GM19397 (cell line): ENCODE data around the gene TSPAN13.

Experiments used
- ATAC-seq: cut with Tn5 transposase; IDR thresholded peaks from one replicate; pipeline ENCODE4 v1.9.1; 2021; ENCODE audit warnings: mild to moderate bottlenecking, moderate library complexity; ENCODE audit not compliant: unreplicated experiment

TSPAN13 gene

DNA sequence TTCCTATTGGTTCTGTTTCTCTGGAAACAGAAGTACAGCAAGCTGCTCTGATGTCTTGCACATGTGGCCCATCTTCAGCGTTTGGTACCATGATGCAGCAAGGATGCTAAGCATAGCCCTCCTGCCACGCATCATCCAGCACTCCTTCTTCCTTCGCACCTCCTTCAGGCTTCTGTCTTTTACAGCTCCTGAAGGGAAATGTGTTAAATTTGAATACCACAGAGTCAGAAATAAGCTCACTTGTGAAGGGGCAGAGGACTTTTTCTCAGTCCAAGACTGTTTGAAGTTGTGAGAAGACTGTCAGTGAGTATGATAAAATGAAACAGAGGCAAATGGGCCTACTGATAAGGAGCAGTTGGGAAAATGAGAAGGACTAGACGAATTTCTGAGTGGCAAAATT lies 20.7 kb downstream of the TSPAN13 start:
- no peak for ATAC-seq

DNA sequence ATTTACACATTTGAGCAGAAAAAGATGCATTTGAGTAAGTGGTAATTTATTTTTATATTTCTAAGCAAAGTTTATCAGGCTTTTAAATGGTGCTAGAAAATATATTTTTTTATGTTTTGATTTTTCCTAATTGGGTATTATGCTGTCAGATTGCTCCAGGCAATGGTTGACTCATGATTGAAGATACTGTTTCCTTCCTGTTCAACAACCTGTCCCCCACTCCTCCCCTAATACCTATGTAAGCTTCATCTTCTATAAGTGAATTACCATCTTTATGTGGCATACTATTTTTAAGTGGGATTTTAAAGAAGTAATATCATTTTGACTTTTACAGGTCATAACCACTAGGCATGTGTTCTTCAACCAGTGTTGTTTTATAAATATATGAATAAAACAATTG lies 21.4 kb downstream of the TSPAN13 start:
- no peak for ATAC-seq

DNA sequence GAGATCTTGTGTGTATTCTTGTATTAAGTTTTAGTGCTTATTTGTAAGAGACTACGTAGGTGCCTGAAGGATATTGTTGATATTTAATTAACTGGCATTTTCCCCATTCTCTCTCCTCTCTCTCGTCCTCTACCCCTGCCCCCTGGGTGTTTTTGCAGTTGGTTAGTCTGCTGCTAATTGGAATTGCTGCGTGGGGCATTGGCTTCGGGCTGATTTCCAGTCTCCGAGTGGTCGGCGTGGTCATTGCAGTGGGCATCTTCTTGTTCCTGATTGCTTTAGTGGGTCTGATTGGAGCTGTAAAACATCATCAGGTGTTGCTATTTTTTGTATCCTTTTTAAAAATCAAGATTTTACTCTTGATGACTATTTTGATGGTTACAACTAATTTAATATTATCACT lies 22.5 kb downstream of the TSPAN13 start:
- no peak for ATAC-seq

DNA sequence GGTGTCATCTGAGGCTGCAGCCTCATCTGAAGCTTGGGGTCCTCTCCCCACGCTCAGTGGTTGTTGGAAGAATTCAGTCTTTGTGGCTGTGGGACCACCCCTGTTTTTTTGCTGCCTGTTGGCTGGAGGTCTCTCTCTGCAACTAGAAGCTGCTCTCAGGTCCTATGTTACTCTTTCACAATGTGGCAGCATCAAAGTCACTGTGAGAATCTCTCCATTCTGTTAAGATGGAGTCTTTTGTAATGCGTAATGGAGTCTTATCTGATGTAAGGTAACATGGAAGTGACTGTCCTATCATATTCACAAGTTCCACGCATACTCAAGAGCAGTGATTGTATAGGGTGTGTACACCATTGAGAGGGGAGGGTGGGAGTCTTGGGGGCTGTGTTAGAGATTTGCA lies 24.9 kb downstream of the TSPAN13 start:
- ATAC-seq = no peak

DNA sequence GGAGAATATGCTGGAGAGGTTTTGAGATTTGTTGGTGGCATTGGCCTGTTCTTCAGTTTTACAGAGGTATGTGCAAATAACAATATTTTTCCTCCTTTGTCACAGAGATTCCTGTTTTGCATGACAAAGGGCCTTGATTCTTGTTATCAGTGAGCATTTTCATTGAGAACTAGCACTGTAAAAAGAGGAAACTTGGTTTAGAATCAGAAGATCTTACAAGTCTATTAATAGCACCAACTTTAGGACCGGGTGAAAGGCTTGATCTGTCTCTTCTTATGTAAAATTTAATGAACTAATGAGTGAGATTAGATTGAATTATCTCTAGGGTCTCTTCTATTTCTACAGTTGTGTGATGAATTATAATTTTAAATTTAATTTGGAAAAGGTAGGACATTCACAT lies 25.5 kb downstream of the TSPAN13 start:
- ATAC-seq = no peak

DNA sequence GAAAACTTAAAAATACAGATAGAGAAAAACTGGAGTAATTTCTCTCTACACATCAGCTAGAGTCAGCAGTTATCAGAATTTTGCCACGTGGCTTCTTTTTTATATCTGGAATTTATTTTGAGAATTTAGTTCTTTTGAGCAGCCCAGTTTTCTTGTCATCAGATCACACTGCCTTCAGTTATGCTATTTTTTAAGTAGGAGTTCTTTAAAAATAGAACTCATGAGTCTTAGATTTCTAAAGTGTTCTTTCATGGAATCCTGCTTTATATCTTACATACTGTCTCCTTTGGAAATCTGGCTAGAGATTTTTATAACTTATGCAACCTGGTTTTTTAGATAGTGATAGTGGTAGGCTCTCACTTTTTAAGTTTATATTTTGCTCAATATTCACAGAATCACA lies 27.0 kb downstream of the TSPAN13 start:
- ATAC-seq = no peak

DNA sequence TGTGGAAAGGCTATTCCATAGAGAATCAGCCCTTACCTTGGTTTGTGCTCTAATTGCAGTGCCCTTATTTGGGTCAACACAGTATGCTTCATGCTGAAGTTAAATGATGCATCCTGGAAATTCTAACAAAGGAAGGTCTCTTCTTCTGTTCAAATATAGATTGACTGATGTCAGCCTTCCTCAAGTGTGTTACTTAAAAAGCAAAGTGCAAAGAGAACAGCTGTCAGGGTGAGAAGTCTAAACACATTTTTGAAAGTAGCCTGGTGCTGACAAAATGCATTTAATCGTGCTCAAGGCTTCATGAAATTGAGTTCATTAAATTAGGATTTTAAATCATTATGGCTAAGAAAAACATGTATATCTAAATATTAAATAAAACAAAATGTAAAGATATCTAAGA lies 31.8 kb downstream of the TSPAN13 start:
- ATAC-seq = no peak

DNA sequence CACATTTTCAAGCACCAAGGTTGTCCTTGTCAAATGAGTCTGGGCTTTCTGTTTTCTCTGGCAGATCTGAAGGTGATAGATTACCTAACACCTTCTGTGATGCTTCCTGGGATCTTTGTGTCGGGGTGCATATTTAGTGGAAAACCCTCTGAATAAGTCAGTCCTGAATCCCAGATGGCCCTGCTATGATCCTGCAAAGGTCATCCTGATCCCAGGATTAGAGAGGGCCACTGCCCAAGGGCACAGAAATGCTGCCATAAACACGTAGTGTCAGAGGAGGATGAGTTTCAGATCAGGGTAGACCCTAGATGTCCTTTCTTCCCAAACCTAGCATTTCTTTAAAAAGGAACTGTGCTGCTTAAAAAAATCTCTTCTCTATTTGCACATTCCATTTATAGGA lies 32.3 kb downstream of the TSPAN13 start:
- ATAC-seq = no peak

DNA sequence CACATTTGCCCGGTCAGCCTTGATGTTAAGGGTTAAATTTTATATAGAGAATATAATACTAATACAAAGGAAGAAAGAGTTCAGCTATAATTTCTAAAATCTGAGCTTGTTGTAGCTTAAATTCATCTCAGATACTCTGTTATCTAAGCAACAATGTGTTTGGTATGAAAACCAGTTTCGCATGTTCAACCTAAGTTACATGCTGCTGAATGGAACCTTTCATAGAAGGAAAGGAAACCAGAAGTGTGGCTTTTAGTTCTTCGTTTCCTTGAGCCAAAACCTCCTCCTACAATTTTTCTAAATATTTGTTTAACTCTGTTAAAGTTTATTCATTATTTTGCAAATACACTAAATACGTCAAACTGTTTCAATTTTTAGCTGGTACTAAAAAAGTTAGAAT lies 32.7 kb downstream of the TSPAN13 start:
- ATAC-seq = no peak

DNA sequence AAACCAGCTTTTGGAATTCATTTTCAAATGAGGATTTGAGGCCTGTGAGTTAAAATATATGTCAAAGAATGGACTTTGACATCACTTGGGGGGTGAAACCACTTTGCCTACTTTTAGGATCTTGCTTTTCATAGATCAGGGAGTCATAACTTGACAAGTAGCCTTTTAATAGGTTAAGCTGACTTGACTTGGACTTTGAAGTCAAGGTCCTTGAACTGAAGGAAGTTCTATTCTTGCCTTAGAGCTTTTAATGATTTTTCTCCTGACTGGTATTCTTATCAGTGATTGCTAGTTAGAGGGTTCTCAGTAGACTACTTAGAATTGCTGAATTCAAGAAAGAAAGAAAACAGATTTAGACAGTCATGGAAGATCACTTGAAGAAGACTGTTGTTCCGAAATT lies 33.6 kb downstream of the TSPAN13 start:
- ATAC-seq = no peak

DNA sequence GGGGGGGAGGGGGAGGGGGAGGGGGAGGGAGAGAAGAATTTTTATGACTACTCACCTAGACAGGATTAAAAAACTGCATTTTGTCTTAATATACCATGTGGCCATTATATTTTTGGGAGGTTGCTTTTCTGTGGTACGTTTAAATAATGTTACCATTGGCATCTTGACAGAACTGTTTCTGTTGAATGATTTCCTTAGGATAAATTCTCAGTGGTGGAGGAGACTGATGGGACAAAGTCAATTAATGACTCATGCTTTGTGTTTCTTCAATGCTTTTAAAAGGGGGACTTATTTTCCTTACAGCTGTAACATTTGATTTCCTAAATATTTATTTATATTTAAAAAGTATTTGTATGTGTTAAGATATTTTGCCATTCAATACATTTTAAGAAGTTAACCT lies 37.5 kb downstream of the TSPAN13 start:
- no peak for ATAC-seq

DNA sequence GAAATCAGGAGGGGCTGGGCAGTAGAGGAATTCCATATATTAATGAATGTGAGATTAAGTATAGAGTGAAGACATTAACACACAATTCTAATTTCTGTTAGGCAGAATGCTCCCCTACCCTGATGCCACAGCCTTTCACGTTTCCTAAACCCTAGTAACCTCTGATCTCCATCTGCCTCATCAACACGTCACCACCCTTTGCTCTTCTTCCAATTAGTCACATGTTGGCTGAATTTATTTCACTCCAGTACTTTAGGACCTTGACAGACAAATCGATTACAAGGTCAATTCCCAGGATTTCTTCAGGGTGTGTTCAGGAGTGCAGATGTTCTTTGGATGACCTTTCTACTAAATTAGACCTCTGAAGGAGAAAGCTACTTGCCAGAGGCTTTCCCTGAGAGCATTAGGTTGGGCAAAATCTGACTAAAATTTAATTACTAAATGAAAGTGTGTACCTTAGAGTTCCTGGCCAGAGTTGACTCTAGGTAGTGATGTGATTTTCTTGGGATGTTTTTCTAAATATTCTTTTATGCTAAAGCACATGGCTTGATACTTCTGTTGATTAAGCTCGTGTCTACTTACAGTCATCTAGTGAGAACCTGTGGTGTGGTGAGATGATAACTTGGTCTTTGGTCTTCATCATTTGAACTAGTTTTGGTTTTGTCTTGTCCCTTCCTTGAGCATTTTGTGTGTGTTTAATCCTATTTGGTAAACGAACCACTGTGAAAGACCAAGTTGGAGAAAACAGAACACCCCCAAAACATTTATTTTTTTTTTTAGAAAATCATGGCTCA lies 38.5 kb downstream of the TSPAN13 start:
- no peak for ATAC-seq

DNA sequence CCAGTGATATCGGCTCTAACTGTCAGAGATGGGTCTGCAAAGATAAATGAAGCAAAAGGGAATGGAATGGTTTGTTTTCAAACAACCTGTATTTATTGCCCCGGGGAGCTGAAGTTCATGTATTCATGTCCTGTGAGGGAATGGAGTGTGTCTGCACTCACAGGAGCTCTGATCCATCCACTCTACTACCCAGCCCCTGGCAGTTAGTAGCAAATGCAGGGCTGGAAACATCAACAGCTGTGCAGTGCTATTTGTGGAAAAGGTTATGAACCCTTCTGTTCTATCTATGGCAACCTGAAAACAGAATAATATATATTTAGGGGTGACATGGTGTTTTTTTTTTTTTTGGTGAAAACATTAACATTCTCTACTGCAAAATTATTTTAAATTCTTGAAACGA lies 41.4 kb downstream of the TSPAN13 start:
- ATAC-seq = no peak

DNA sequence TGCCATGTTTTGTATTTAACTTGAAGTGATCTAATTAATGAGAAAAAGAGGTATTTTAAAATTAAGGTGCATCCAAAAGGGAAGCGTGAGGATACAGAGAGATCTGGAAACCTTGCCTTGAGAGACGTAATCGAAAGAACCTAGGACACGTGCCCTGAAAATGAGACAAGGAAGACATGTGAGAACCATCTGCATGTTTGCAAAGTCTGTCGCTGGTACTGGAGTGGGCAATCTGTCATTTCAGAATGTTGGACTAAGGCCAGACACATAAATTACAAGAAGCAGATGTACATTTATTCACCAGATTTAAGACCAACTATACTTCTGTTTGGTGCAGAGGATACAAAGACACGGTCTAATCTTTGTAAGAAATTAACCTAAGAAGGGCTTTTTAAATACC lies 42.1 kb downstream of the TSPAN13 start:
- ATAC-seq = no peak

DNA sequence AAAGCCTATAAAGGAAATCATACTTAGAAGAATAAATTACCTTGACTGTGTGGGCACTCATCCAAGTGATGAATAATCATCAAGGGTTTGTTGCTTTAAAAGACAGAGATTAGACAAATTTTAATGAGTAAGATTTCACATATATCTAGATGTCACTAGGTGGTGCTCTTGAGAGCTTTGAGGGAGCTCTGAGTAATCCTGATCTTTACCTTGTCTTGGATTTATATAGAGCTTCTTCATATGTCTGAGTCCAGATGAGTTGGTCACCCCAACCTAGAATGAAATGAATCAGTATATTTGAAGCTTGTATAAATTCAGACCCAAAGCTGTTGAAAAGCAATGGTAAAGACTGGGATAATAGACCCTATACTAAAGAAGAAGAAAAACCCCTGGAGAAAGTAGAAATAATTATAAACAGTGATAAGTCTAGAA lies 47.6 kb downstream of the TSPAN13 start:
- ATAC-seq = no peak

DNA sequence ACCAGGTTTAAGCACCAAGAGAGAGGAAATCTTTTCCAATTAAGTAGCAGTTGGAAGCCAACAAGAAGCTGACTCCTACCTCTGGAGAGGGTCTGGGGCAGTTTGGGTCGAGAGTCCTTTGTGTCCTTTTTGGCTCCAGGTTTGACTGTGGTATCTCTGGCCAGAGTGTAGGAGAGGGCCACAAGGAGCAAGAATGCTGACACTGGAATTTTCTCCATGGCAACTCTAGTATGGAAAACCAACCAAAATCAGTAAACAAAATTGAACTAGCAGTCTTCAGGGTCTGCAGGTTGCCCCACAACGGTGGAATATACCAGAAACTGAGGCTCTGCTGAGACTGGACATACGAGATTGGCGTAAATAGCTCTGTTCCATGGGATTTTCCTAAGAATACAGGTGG lies 48.0 kb downstream of the TSPAN13 start:
- ATAC-seq = no peak

DNA sequence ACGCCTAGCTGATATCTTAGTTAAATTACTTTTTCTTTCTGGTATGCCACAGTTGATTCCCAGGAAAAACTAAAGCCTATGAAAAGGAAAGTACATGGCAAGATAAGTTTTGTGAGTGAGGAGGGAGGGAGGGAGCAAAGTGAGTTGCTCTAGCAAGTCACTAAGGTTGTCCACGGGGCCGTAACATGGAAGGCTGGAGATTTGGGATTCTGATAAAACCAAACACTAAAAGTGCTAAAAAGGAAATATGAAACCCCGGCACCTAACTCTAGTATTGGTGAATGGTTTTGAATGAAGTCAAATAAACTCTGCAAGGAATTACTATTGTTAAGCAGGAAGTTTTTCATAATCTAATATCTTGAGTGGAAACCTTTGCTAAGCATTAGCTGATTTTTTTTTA lies 49.6 kb downstream of the TSPAN13 start:
- ATAC-seq = no peak

DNA sequence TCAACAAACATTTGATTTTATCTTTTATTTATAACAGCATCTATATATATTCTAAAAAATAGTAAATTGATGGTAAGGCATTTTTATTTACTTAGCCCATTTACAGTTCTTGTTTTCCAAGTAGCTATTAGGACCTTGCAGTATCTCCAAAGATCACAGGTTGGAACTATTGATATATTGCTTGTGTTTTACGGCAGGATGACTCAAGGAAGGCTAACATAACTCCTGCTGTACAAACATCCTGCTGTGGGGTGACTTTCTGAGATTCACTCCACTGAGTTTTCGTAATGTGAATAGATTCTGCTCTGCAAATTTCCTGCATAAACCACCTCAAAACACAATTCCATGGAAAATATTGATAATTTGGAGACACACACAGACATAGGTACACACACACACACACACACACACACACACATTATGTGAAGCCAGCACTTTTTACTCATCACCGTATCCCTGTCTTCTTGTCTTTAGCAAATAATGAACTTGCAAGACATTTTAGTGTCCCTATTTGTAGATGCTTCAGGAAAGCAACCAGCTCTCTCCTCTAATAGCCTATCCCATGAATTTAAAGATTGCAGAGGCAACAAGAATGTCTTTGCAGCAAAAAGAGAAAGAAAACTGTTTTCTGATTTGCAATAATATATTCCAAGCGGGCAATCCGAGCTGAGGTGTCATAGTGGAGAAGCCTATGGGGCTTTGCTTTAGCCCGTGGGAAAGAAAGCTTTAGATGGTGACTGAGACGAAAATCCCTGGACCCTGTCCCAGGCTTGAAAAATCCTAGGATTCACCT lies 50.5 kb downstream of the TSPAN13 start:
- ATAC-seq = no peak

DNA sequence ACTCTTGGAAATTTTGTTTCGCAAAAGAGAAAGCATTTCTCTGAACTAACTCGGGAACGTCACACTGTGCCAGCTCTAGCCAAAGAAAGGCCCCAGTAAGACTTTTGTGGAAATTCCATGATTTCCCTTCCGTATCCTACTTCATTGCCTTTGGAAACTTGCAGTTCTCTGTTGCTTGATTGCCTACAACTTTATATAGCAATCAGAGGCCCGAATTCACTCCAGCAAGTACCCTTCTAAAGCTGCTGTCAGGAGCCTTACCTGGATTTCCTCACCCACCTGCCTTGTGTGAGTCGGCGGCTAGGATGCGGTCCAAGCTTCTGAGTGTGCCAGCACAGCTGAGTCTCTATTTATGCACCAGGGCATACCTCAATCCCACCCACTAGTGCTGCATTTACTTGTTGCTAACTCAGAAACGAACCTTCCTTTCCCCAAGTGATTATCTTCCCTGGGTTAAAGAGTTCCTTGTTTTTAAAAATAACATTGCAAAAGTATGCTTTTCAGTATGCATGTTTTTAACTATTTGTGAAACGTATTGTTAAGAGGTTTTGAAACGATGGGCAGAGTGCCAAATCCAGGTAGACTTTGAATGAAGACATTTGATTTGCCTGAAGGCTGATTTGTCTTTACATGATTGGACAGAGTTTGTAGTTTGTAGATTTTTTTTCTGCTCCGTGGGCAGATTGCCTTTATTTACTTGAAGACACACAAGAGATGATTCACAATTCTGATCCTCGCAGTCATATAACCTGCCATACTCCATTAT lies 51.3 kb downstream of the TSPAN13 start, which contains the start of gene AGR2:
Gene AGR2, minus strand, starts transcription at position 326 of the 766 bp plus-strand sequence. CDS start 3,203 bp downstream, outside the sequence.
- ATAC-seq = no peak

DNA sequence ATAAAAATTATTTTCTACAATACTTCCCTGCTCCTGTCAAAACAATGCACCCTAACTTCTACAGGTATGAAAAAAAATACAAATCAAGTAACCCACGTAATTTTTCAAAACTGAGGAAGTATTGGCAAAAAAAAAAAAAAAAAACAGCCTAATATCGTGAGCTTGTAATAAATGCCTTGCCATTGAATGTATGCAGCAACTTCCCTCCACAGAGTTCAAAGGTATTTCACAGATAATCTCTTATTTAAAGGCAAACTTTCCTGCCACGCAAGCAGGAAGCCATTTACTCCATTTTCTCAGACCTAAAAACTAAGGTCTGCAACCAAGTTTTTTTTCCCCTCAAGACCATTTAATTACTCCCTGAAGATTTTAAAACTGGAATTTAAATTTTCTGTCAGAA lies 51.9 kb downstream of the TSPAN13 start:
- ATAC-seq = no peak

DNA sequence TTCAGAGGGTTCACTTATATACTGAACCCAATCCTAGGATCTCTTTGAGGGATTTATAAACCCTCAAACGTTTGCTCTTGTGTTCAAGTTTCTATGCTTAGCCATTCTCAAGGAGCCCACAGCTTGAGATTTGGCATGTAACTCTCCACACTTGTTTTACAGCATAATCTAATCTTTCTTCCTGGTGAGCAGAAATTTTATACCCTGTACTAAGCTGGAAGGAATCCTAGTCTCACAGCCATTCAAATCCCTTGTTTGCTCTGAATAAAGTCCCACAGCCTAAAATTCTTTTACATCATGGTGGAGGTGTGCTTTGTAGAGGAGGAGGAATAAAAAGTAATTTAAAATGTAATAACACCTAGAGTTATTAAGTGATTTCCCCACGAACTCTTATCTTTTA lies 56.6 kb downstream of the TSPAN13 start:
- no peak for ATAC-seq

DNA sequence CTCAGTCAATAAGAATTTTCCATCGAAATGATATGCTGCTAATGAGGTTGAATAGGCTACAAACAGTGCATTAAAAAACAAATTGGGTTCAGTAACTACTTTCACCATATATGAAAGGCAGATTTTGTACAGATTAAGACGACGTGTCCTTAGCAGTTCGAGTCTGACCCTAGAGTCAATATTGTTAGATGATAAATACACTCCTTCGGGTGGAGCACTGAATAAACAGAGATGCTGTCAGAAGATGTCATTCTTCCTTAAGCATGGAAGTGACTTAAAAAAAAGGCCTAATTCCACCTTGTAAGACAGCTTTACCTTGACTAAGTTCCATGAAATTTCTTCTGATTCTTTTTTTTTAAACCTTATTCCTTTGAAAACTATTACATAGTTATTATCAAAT lies 57.0 kb downstream of the TSPAN13 start:
- no peak for ATAC-seq
